Measurements from ENCODE around the gene WT1.

- TF ChIP-seq POLR2AphosphoS5 (IDR thresholded peaks at IDR 0.05; ENCODE audit: low read depth, low read length) (no peak), SIN3A (IDR thresholded peaks at IDR 0.05; ENCODE audit: borderline replicate concordance, insufficient read depth, low read length) (no peak), TAF1 (IDR thresholded peaks at IDR 0.05; ENCODE audit: borderline replicate concordance, insufficient read depth, low read length) (no peak), REST (IDR thresholded peaks at IDR 0.05; ENCODE audit: insufficient read depth in 1 of 2, low read depth in 2 of 2, low read length in 2 of 2) (no peak), FOXP2 (optimal IDR thresholded peaks at IDR 0.05; ENCODE audit: borderline replicate concordance, extremely low read depth, extremely low read length, insufficient read depth) (no peak)
Measured at GRCh38 chr11:32435942-32436750, 807 bp upstream of the WT1 start.
